NCI-H524 (cell line): ENCODE measurements around the gene CCRL2.
"Not testable (repeated sequence)": the region's sequence is repeated elsewhere in the genome, so short reads cannot be mapped to it uniquely, and the experiment has no call there.

Experiments
- DNase-seq, 2 experiments: peaks; one replicate each; lab custom pipeline; 2025; lab: John Stamatoyannopoulos, UW

Gene CCRL2

GRCh38 chr3:46429671-46430070 is 22.6 kb downstream of the CCRL2 start:
- DNase-seq: no peak

- not testable (repeated sequence) for DNase-seq
Observed at GRCh38 chr3:46430879-46431278, 23.8 kb downstream of the CCRL2 start.

- not testable (repeated sequence) for DNase-seq
Observed at GRCh38 chr3:46431905-46432304, 24.8 kb downstream of the CCRL2 start.

- not testable (repeated sequence) for DNase-seq
Observed at GRCh38 chr3:46433118-46433517, 26.1 kb downstream of the CCRL2 start.

- DNase-seq: no peak
Observed at GRCh38 chr3:46433841-46434240, 26.8 kb downstream of the CCRL2 start.

- no peak for DNase-seq
Observed at GRCh38 chr3:46435081-46435726, 28.1 kb downstream of the CCRL2 start.

GRCh38 chr3:46438831-46439230 is 31.8 kb downstream of the CCRL2 start:
- DNase-seq: no peak

GRCh38 chr3:46440531-46441294 is 33.7 kb downstream of the CCRL2 start:
- DNase-seq: peak; percentile 42 to 66

- DNase-seq: no peak
Observed at GRCh38 chr3:46442576-46443530, 35.8 kb downstream of the CCRL2 start.

- DNase-seq: peak; percentile 91 to 96
Observed at GRCh38 chr3:46447228-46447985, 40.3 kb downstream of the CCRL2 start.

GRCh38 chr3:46448721-46449120 is 41.7 kb downstream of the CCRL2 start:
- DNase-seq: no peak

GRCh38 chr3:46449755-46450552 is 42.9 kb downstream of the CCRL2 start:
- no peak for DNase-seq

- DNase-seq: no peak
Observed at GRCh38 chr3:46453526-46454208, 46.6 kb downstream of the CCRL2 start.

- no peak for DNase-seq
Observed at GRCh38 chr3:46454209-46454595, 47.1 kb downstream of the CCRL2 start.

- DNase-seq: no peak
Observed at GRCh38 chr3:46454606-46455005, 47.5 kb downstream of the CCRL2 start.

- DNase-seq: no peak
Observed at GRCh38 chr3:46455231-46456115, 48.4 kb downstream of the CCRL2 start.

- no peak for DNase-seq
Observed at GRCh38 chr3:46456118-46456517, 49.1 kb downstream of the CCRL2 start.
